Gastroesophageal sphincter (tissue), 3 donors: ENCODE measurements around the gene ABHD6.

ENCODE experiments used
- CTCF ChIP-seq, 4 experiments: fragments of 200-600 bp in 2 of 4; fragments of 450-650 bp in 2 of 4; sonication (generic) in 1 of 4; IDR thresholded peaks; one replicate each; pipeline ENCODE4 v1.5.1; 2017 to 2019; ENCODE audit warnings: antibody characterized with exemption in 4 of 4, mild to moderate bottlenecking in 2 of 4, moderate library complexity in 2 of 4
- POLR2A ChIP-seq, 2 donors: fragments of 450-650 bp; IDR thresholded peaks; one replicate each; pipeline ENCODE4 v1.6.1; 2017; ENCODE audit warnings: antibody characterized with exemption in 2 of 2, mild to moderate bottlenecking in 2 of 2, moderate library complexity in 1 of 2

GRCh38 chr3:58296843-58297242, 59.3 kb downstream of the ABHD6 start:
- no peak for TF ChIP-seq CTCF (IDR thresholded peaks at IDR 0.05)
- no peak for TF ChIP-seq POLR2A (IDR thresholded peaks at IDR 0.05)
